Activated T-cell treated with anti-CD3 and anti-CD28 coated beads, Interleukin-2, amount 50 U/mL, for 4 hours (primary cell): ENCODE results near the gene TRIM39. TPM values are rescaled to one million over a fixed set of nuclear protein-coding genes. Genes with fewer than 3 reads are reported as not detected.
"Not testable (repeated sequence)": the region's sequence is repeated elsewhere in the genome, so short reads cannot be mapped to it uniquely, and the experiment has no call there.

Source experiments
- ATAC-seq, 2 donors: fragments of 200-7000 bp; cut with Tn5 transposase; one replicate each; pipeline ENCODE4 v1.10.0; 2021
- DNase-seq: peaks from one replicate; pipeline ENCODE4 v3.0.0-alpha.2; 2020
- H3K27me3 Mint-ChIP-seq: one replicate; pipeline ENCODE4 v1.8.0; 2021; ENCODE audit warnings: low read depth, mixed read lengths
- H3K36me3 Mint-ChIP-seq: one replicate; pipeline ENCODE4 v1.8.0; 2022; ENCODE audit warnings: mixed read lengths; ENCODE audit not compliant: insufficient read depth
- H3K4me1 Mint-ChIP-seq: one replicate; pipeline ENCODE4 v1.8.0; 2021; ENCODE audit warnings: low read depth, mixed read lengths
- H3K4me3 Mint-ChIP-seq: one replicate; pipeline ENCODE4 v1.8.0; 2021; ENCODE audit warnings: mild to moderate bottlenecking, moderate library complexity, mixed read lengths
- H3K9me3 Mint-ChIP-seq: one replicate; pipeline ENCODE4 v1.8.0; 2021; ENCODE audit warnings: mixed read lengths
- total RNA-seq, 3 donors: library from RNA; stranded (reverse); gene quantifications; one replicate each; pipeline ENCODE4 v1.2.1, GENCODE V29; 2021

TRIM39 gene
- total RNA-seq: 10 to 100 TPM; 25.5 to 33.0 (median 28.0) TPM

DNA sequence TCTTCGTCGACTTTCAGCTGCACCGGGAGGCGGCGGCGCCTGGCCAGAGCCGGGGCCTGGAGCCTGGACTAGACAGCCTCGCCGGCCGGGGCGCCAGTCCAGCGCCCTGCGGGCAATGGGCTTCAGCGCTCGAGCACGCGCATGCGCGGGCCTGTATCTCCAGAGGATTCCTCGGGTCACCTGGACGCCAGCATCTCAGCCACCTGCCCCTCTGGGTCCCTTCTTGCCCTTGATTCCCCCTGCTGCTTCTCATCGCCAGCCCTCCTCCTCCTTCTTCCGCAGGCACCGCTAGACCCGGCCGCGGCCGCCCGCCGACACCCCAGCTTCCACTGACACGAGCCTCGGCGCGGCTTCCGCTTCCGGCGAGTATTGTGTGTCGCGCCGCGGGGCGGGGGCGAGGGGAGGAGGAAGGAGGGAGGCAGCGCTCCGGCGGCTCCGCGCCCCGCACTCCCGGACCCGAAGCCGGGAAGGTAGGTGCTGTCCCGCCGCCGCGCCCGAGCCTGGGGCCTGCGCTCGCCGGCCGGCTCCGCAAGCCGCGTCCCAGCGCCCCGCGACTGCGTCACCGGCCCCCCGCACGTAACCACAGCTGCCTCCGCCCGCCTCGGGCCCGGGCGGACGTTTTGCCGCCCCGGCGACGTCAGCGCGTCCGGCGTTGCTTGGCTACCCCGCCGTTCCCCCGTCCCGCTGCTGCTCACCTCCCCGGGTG lies at the start of gene TRIM39:
Gene TRIM39 (plus strand): TSS at position 402 of the 706 bp plus-strand sequence. CDS start 2,391 bp downstream, outside the sequence.
- peak; percentile 70 to 74 for ATAC-seq

DNA sequence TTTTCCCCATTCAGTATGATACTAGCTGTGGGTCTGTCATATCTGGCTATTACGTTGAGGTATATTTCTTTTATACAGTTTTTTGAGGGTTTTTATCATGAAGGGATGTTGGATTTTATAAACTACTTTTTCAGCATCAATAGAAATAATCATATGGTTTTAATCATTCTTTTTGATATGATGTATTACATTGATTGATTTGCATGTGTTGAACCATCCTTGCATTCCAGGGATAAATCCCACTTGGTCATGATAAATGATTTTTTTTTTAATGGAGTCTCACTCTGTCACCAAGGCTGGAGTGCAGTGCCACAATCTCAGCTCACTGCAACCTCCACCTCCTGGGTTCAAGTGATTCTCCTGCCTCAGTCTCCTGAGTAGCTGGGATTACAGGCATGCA lies 45.7 kb upstream of the TRIM39 start:
- Mint-ChIP-seq H3K9me3 (peaks cover 52% of the 10 kb centered on the region), H3K36me3 (peaks cover 10% of the 10 kb centered on the region)
- DNase-seq, H3K4me1 Mint-ChIP-seq, ATAC-seq, H3K4me3 Mint-ChIP-seq, H3K27me3 Mint-ChIP-seq: not testable (repeated sequence)

More for the DNA sequence above, at the start of gene TRIM39:
- H3K4me1 Mint-ChIP-seq: peaks cover 59% of the 10 kb centered on the region
- no peaks in the 10 kb centered on the region for H3K9me3 Mint-ChIP-seq
- H3K4me3 Mint-ChIP-seq: peak within 1 kb of the TSS; percentile 97
- no peaks in the 10 kb centered on the region for H3K27me3 Mint-ChIP-seq
- peaks cover 33% of the 10 kb centered on the region for H3K36me3 Mint-ChIP-seq
- peak; percentile 81 for DNase-seq

DNA sequence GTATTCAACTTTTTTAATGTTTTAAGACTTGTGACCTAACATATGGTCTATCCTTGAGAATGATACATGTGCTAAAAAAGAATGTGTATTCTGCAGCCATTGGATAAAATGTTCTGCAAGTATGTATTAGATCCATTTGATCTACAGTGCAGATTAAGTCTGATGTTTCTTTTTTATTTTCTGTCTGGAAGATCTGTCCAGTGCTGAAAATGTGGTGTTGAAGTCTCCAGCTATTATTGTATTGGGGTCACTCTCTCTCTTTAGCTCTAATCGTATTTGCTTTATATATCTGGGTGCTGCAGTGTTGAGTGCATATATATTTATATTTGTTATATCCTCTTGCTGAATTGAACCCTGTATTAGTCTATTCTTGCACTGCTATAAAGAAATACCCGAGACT lies 44.2 kb upstream of the TRIM39 start:
- DNase-seq (no peak), ATAC-seq (no peak)
- H3K9me3 Mint-ChIP-seq: peaks cover 53% of the 10 kb centered on the region
- H3K4me1 Mint-ChIP-seq: no peaks in the 10 kb centered on the region
- H3K36me3 Mint-ChIP-seq: peaks cover 10% of the 10 kb centered on the region
- H3K4me3 Mint-ChIP-seq: no peak overlapping the region
- H3K27me3 Mint-ChIP-seq: no peaks in the 10 kb centered on the region

DNA sequence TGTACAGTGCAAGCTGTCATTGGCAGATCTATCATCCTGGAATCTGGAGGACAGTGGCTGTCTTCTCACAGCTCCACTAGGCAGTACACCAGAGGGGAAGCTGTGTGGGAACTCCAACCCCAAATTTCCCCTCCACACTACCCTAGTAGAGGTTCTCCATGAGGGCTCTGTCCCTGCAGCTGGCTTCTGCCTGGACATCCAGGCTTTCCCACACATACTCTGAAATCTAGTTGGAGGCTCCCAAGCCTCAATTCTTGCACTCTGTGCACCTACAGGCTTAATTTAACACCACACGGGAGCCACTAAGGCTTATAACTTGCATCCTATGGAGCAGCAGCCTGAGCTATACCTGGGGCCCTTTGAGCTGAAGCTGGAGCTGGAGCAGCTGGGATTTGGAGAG lies 43.0 kb upstream of the TRIM39 start:
- H3K27me3 Mint-ChIP-seq: no peaks in the 10 kb centered on the region
- H3K36me3 Mint-ChIP-seq: peaks cover 17% of the 10 kb centered on the region
- no peak overlapping the region for H3K4me3 Mint-ChIP-seq
- no peaks in the 10 kb centered on the region for H3K4me1 Mint-ChIP-seq
- peaks cover 59% of the 10 kb centered on the region for H3K9me3 Mint-ChIP-seq
- ATAC-seq: no peak
- no peak for DNase-seq

DNA sequence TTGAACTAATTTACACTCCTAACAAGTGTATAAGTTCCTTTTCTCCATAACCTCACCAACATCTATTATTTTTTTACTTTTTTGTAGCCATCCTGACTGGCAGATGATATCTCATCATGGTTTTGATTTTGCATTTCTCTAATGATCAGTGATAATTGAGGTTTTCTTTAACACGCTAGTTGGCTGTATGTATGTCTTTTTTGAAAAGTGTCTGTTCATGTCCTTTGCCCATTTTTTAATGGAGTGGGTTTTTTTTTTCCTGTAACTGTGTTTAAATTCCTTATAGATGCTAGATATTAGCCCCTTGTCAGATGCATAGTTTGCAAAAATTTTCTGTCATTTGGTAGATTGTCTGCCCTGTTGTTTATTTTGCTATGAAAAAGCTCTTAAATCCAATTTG lies 39.6 kb upstream of the TRIM39 start:
- no peak for DNase-seq
- H3K4me3 Mint-ChIP-seq: no peak overlapping the region
- ATAC-seq: no peak
- H3K27me3 Mint-ChIP-seq: no peaks in the 10 kb centered on the region
- H3K36me3 Mint-ChIP-seq: peaks cover 40% of the 10 kb centered on the region
- peaks cover 47% of the 10 kb centered on the region for H3K9me3 Mint-ChIP-seq
- H3K4me1 Mint-ChIP-seq: no peaks in the 10 kb centered on the region

DNA sequence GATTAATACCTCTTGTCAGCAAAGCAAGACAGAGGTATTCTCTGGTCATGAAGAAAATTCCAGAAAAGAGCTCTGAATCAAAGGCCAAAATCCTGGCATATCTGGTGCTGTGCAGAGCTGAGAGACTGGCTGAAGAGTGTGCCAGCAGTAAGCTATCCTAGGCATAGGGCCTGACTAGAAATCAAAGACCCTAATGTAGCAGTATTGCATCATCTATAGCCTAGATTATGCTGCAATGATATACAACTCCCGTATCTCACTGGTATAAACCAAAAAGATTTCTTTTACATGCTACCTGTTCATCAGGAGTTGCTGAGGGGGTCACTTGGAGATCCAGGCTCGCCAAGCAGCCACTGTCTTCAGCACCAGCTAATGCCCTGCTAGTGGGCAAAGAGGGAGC lies 30.9 kb upstream of the TRIM39 start:
- peaks cover 35% of the 10 kb centered on the region for H3K36me3 Mint-ChIP-seq
- no peak for DNase-seq
- no peaks in the 10 kb centered on the region for H3K27me3 Mint-ChIP-seq
- H3K4me1 Mint-ChIP-seq: no peaks in the 10 kb centered on the region
- ATAC-seq: no peak
- H3K4me3 Mint-ChIP-seq: no peak overlapping the region
- H3K9me3 Mint-ChIP-seq: peaks cover 7% of the 10 kb centered on the region

DNA sequence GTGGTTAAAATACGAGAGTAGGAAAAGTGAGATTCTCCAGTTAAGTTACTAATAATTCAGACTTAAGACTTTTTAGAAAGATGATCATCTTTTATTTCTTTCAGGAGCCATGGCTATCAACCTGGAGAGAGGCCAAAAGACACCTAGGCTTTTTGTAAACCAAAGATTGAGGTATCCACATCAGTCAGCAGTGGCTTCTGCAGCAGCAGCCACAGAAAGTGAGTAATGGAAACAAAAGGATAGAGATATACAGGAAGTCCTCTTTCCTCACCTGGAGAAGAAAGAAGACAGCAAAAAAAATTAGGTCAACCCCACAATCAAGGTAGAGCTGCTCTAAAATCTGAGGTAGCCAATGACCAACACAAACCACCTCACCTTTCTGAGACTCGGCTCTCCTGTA lies 22.7 kb upstream of the TRIM39 start:
- H3K4me3 Mint-ChIP-seq: no peak overlapping the region
- no peak for DNase-seq
- peaks cover 61% of the 10 kb centered on the region for H3K36me3 Mint-ChIP-seq
- H3K4me1 Mint-ChIP-seq: peaks cover 23% of the 10 kb centered on the region
- no peak for ATAC-seq
- no peaks in the 10 kb centered on the region for H3K27me3 Mint-ChIP-seq
- H3K9me3 Mint-ChIP-seq: peaks cover 7% of the 10 kb centered on the region

DNA sequence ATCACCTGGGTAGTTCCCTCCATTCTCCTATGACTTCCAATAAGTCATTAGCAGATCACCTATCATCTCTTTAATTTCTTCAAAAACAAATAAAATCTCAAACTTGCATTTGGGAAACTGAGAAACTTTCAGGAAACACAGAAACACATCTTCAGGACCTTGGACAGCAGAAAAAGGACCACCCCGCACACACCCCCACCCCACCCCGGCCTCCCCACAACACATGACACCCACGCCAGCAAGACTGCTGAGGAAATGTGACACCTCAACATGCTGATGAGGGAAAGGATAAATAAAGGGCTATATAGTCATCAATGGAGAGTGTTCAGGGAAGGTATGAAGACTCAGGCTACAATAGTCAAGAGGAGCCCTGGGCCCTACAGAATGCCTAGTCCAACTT lies 15.6 kb upstream of the TRIM39 start:
- ATAC-seq (no peak), DNase-seq (no peak)
- Mint-ChIP-seq H3K9me3 (no peaks in the 10 kb centered on the region), H3K27me3 (no peaks in the 10 kb centered on the region), H3K4me1 (peaks cover 29% of the 10 kb centered on the region), H3K4me3 (no peak overlapping the region), H3K36me3 (peaks cover 58% of the 10 kb centered on the region)

DNA sequence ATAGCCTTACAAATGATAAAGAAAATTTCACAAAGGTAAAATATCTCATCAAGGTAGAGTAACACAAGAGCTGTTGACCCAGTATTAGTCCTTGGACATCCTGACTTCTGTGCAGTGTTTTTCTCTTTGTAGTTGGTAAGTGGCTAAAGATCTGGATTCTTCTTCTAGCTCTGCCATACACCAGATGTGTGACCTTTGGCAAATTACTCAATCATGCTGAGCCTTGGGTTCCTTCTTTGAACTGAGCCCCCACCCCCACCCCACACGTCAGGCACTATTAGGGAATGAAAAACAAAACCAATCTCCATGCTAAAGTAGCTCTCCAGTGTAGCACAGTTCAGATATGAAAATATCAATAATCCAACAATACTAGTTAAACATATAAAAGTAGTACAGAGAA lies 15.1 kb upstream of the TRIM39 start:
- no peaks in the 10 kb centered on the region for H3K27me3 Mint-ChIP-seq
- H3K36me3 Mint-ChIP-seq: peaks cover 59% of the 10 kb centered on the region
- no peak for ATAC-seq
- H3K4me3 Mint-ChIP-seq: no peak overlapping the region
- no peak for DNase-seq
- no peaks in the 10 kb centered on the region for H3K9me3 Mint-ChIP-seq
- H3K4me1 Mint-ChIP-seq: peaks cover 31% of the 10 kb centered on the region

DNA sequence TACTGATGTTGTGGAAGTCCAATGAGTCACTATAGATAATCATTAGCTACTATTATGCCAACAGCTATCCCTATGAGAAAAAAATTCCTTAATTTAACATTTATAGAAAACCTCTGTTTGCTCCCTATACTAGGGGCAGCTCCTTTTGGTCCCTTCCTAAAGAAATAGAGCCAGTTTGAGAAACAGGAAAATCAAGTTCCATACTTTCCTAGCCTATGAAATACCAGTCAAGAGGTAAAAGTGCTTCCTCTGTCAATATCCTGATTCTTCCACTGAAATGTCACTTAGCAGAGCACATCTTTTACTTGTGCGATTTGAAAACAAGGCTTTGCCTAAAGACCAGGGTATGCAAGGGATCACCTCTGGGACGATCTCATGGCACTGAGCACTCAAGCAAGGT lies 14.5 kb upstream of the TRIM39 start:
- H3K27me3 Mint-ChIP-seq: no peaks in the 10 kb centered on the region
- ATAC-seq (no peak), DNase-seq (no peak)
- H3K36me3 Mint-ChIP-seq: peaks cover 56% of the 10 kb centered on the region
- H3K4me1 Mint-ChIP-seq: peaks cover 33% of the 10 kb centered on the region
- no peaks in the 10 kb centered on the region for H3K9me3 Mint-ChIP-seq
- no peak overlapping the region for H3K4me3 Mint-ChIP-seq

DNA sequence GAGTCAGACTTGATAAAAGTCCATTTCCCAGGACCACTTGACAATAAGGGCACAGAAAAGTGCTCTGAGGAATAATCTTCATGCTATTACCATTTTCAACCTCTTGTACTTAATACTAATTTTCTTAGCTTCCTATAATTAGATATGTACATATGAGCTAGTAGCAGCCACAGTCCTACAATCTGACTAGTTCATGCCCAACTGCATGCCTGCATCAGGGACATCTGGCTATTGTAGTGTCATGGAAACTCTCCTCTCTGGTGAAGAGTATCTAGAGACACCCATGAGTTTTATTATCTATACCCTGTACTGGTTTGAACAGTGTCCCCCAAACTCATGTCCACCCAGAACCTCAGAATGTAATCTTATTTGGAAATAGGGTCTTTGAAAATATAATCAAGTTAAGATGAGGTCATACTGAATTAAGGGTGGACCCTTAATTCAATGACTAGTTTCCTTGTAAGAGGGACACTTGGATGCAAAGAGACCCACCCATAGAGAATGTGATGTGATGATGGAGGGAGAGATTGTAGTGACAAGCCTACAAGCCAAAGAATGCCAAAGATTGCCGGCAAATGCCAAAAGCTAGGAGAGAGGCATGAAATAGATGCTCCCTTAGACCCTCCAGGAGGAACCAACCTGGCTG lies 13.9 kb upstream of the TRIM39 start:
- Mint-ChIP-seq H3K36me3 (peaks cover 58% of the 10 kb centered on the region), H3K4me3 (no peak overlapping the region), H3K4me1 (peaks cover 38% of the 10 kb centered on the region), H3K9me3 (no peaks in the 10 kb centered on the region), H3K27me3 (no peaks in the 10 kb centered on the region)
- ATAC-seq: no peak
- DNase-seq: no peak

DNA sequence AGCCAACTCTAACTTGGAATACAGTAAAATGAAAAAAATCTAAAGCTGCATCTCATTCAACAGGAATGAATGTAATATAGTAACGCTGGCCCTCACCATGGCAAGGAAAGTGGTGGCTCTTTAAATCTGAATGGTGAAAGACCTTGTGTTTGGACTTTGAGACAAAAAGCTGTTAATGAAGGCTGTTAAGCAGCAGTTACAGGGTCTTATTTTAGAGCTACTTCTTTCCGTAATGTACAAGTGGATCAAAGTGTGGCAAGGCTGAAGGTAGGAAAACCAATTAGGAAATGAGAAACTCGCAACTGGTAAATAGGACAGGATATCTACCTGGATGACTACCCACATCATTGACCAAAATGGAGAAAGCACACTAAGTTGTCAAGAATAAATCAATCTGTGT lies 11.6 kb upstream of the TRIM39 start:
- H3K4me1 Mint-ChIP-seq: peaks cover 46% of the 10 kb centered on the region
- no peak for ATAC-seq
- peaks cover 59% of the 10 kb centered on the region for H3K36me3 Mint-ChIP-seq
- H3K4me3 Mint-ChIP-seq: no peak overlapping the region
- H3K9me3 Mint-ChIP-seq: no peaks in the 10 kb centered on the region
- DNase-seq: no peak
- H3K27me3 Mint-ChIP-seq: no peaks in the 10 kb centered on the region

DNA sequence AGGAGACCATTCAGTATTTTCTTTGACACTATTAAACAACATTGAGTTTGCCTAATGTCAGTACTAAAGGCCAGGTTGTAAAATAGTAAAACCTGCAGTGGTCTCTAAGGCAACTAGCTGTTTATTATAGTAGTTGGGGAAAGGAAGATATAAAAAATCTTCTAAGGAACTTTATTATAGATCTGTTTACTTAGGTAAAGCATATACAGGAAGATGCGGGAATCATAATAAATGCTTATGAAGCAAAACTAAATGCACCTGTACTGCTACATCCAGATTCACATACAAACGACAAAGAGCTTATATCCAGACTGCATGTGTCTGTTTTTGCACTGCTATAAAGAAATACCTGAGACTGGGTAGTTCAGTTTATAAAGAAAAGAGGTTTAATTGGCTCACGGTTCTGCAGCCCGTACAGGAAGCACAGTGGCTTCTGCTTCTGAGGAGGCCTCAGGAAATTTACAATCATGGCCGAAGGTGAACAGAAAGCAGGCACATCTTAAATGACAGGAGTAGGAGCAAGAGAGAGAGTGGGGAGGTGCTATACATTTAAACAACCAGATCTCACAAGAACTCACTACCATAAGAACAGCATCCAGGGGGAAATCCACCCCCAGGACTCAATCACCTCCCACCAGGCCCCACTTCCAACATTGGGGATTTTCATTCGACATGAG lies 8.7 kb upstream of the TRIM39 start:
- no peak for DNase-seq
- ATAC-seq: no peak
- Mint-ChIP-seq H3K4me3 (peak overlapping the region; percentile 5), H3K9me3 (no peaks in the 10 kb centered on the region), H3K36me3 (peaks cover 68% of the 10 kb centered on the region), H3K27me3 (no peaks in the 10 kb centered on the region), H3K4me1 (peaks cover 69% of the 10 kb centered on the region)

DNA sequence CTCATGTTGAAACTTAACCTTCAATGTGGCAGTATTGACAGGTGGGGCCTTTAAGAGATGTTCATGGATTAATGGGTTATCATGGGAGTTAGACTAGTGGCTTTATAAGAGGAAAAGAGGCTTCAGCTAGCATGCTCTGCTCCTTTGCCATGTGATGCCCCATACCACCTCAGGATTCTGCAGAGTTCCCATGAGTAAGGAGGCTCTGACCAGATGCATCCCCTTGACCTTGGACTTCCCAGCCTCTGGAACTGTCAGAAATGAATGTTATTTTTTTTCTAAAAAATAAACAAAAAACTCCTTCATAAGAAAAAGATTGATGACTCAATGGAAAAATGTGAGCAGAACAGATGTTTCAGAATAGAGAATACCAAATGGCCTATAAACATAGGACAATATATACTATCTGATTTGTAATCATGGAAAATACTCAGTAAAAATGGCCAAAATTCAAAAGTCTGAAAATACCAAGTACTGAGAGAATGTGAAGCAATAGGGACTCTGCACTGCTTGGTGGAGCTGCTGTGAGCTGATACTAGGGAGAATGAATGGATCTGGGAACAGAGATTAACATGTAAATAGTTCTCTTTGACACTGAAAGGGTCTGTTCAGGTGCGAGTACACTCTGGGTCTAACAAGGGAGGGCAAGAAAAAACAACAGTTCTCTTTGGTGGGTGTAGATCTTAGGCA lies 7.4 kb upstream of the TRIM39 start:
- Mint-ChIP-seq H3K9me3 (no peaks in the 10 kb centered on the region), H3K4me1 (peaks cover 74% of the 10 kb centered on the region), H3K36me3 (peaks cover 58% of the 10 kb centered on the region), H3K27me3 (no peaks in the 10 kb centered on the region), H3K4me3 (no peak overlapping the region)
- no peak for ATAC-seq
- no peak for DNase-seq
